Endothelial cell of umbilical vein (primary cell): ENCODE data around the gene PPM1H. TPM values are rescaled to one million over a fixed set of nuclear protein-coding genes. Genes with fewer than 3 reads are reported as not detected.

Source experiments
- BruUV-seq: library from RNA; stranded (reverse); fragments of 400-500 nt; replicated peaks from 2 replicates; lab custom pipeline; 2021; lab: Mats Ljungman, UMichigan
- CTCF ChIA-PET: fragments of 300-600, 350-600 bp; sonication (Branson Sonifier 250); formaldehyde crosslinking; loops from one replicate; lab custom pipeline; 2021; ENCODE audit warnings: antibody characterized with exemption, inconsistent platforms; lab: Charles Lee
- POLR2A ChIA-PET: fragments of 300-600, 350-600 bp; sonication (Branson Sonifier 250); formaldehyde crosslinking; loops from one replicate; lab custom pipeline; 2021; ENCODE audit warnings: antibody characterized with exemption, inconsistent platforms; lab: Charles Lee
- DNase-seq: peaks from one replicate; pipeline ENCODE4 v3.0.0-alpha.2; 2011; ENCODE audit warnings: low read depth, low spot score
- FAIRE-seq: peaks from 2 replicates; lab custom pipeline; 2011; peaks lifted over from hg19 to GRCh38; lab: Jason Lieb, UNC
- H2AFZ ChIP-seq: 2 replicates; pipeline ENCODE4 v1.6.0; 2012; ENCODE audit warnings: low read depth, low read length, control low read depth, inconsistent platforms
- H3K27ac ChIP-seq: 2 replicates; pipeline ENCODE4 v1.5.1; 2011; ENCODE audit warnings: low read depth, mild to moderate bottlenecking, control low read depth, low read length, moderate library complexity; ENCODE audit not compliant: insufficient read depth
- H3K27me3 ChIP-seq, 2 experiments: 2 replicates each; pipeline versions ENCODE4 v1.6.0 to v1.6.1; 2011; ENCODE audit warnings: low read length in 2 of 2, mixed read lengths in 1 of 2; ENCODE audit not compliant: control insufficient read depth in 2 of 2, insufficient read depth in 2 of 2
- H3K36me3 ChIP-seq, 2 experiments: 2 replicates in 1 of 2; 3 replicates in 1 of 2; pipeline ENCODE4 v1.5.1; 2011; ENCODE audit warnings: low read length in 2 of 2, mild to moderate bottlenecking in 1 of 2, moderate library complexity in 1 of 2; ENCODE audit not compliant: control insufficient read depth in 2 of 2, insufficient read depth in 2 of 2; ENCODE audit errors: extremely low read depth in 1 of 2
- H3K4me1 ChIP-seq: 3 replicates; pipeline ENCODE4 v1.5.1; 2011; ENCODE audit warnings: mild to moderate bottlenecking, low read length; ENCODE audit not compliant: control insufficient read depth, insufficient read depth; ENCODE audit errors: extremely low read depth
- H3K4me2 ChIP-seq: 2 replicates; pipeline ENCODE4 v1.6.1; 2011; ENCODE audit warnings: low read length, control low read depth, mixed read lengths; ENCODE audit not compliant: insufficient read depth
- H3K4me3 ChIP-seq, 3 experiments: fragments of 200-600 bp in 1 of 3; sonication (generic), shearing (Covaris generic) in 1 of 3; replicated peaks in 1 of 3; 2 replicates each; pipeline ENCODE4 v1.5.1; 2011 to 2016; ENCODE audit warnings: control low read depth in 3 of 3, low read length in 3 of 3, mild to moderate bottlenecking in 2 of 3, inconsistent platforms in 1 of 3, low read depth in 1 of 3, moderate library complexity in 1 of 3; ENCODE audit not compliant: insufficient read depth in 1 of 3
- H3K79me2 ChIP-seq: 2 replicates; pipeline ENCODE4 v1.6.0; 2012; ENCODE audit warnings: low read length, inconsistent platforms; ENCODE audit not compliant: control insufficient read depth, insufficient read depth
- H3K9ac ChIP-seq: replicated peaks from 2 replicates; pipeline ENCODE3; 2011; ENCODE audit warnings: low read length, control low read depth; ENCODE audit not compliant: insufficient read depth; ENCODE audit errors: extremely low read depth
- H3K9me1 ChIP-seq: replicated peaks from 3 replicates; pipeline ENCODE4 v1.6.0; 2011; ENCODE audit warnings: mild to moderate bottlenecking, low read length; ENCODE audit not compliant: control insufficient read depth, insufficient read depth; ENCODE audit errors: extremely low read depth
- H3K9me3 ChIP-seq: replicated peaks from 2 replicates; pipeline ENCODE4 v1.5.1; 2012; ENCODE audit warnings: low read length, inconsistent platforms; ENCODE audit not compliant: control insufficient read depth, insufficient read depth
- H4K20me1 ChIP-seq: replicated peaks from 2 replicates; pipeline ENCODE3; 2011; ENCODE audit warnings: mild to moderate bottlenecking, low read length; ENCODE audit not compliant: control insufficient read depth, insufficient read depth; ENCODE audit errors: extremely low read depth
- CTCF ChIP-seq, 2 donors: IDR thresholded peaks; 1 replicate in 1 of 2; 2 replicates in 1 of 2; pipeline ENCODE4 v1.5.1; 2011; ENCODE audit warnings: low read length in 2 of 2, mild to moderate bottlenecking in 2 of 2, moderate library complexity in 2 of 2, control low read depth in 1 of 2, inconsistent platforms in 1 of 2, low read depth in 1 of 2; ENCODE audit not compliant: insufficient read depth in 1 of 2; ENCODE audit errors: extremely low read depth in 1 of 2
- EZH2 ChIP-seq: IDR thresholded peaks from 2 replicates; pipeline ENCODE4 v1.6.1; 2012; ENCODE audit warnings: borderline replicate concordance, low read depth, mild to moderate bottlenecking, moderate library complexity, low read length, inconsistent platforms; ENCODE audit not compliant: severe bottlenecking
- FOS ChIP-seq: IDR thresholded peaks from 2 replicates; pipeline ENCODE4 v1.6.1; 2011; ENCODE audit warnings: mild to moderate bottlenecking, low read length, moderate library complexity, borderline replicate concordance; ENCODE audit not compliant: insufficient read depth
- GATA2 ChIP-seq: IDR thresholded peaks from 2 replicates; pipeline ENCODE4 v1.7.0; 2011; ENCODE audit warnings: low read depth, mild to moderate bottlenecking, moderate library complexity, mixed read lengths, low read length; ENCODE audit not compliant: insufficient read length, insufficient read depth
- JUN ChIP-seq: IDR thresholded peaks from 2 replicates; pipeline ENCODE4 v1.6.1; 2011; ENCODE audit warnings: borderline replicate concordance, low read depth; ENCODE audit not compliant: insufficient read length, insufficient read depth
- MAX ChIP-seq: IDR thresholded peaks from 2 replicates; pipeline ENCODE4 v1.6.1; 2011; ENCODE audit not compliant: insufficient read depth, insufficient read length
- MYC ChIP-seq: IDR thresholded peaks from one replicate; pipeline ENCODE4 v1.6.1; 2011; ENCODE audit warnings: mild to moderate bottlenecking, low read depth, low read length
- POLR2A ChIP-seq: IDR thresholded peaks from 2 replicates; pipeline ENCODE4 v1.6.1; 2012; ENCODE audit warnings: low read depth, mild to moderate bottlenecking, control low read depth, low read length
- POLR2AphosphoS5 ChIP-seq: IDR thresholded peaks from 2 replicates; pipeline ENCODE4 v1.6.1; 2012; ENCODE audit warnings: low read depth, mild to moderate bottlenecking, control low read depth, low read length, moderate library complexity; ENCODE audit not compliant: insufficient read depth
- dilution Hi-C: fragments of 300-500 bp; cut with MboI; formaldehyde crosslinking; loops from one replicate; pipeline ENCODE4 v1.15.0; 2019; ENCODE audit warnings: low sequenced_read_pairs; ENCODE audit not compliant: extremely low pct_ligation_motif_present
- intact Hi-C: fragments of 100-400 bp; cut with micrococcal nuclease; formaldehyde crosslinking; loops from one replicate; pipeline ENCODE4 v1.10.0; 2022
- polyA plus RNA-seq, 4 experiments: library from polyadenylated mRNA; depleted of rRNA in 3 of 4; stranded (reverse) in 3 of 4; unstranded in 1 of 4; fragments of >200 nt; gene quantifications; 2 replicates each; pipeline versions ENCODE4 v1.2.1 to v1.2.3, GENCODE V29; 2011 to 2012; ENCODE audit warnings: missing spikeins in 1 of 4
- total RNA-seq: library from RNA; stranded (reverse); gene quantifications from 2 replicates; pipeline ENCODE4 v1.2.3, GENCODE V29; 2021

Gene PPM1H
- total and polyA plus RNA-seq, 2 donors (not counting 3 experiments of a cell fraction or from before 2014, with no cell fraction given) = 1.0 to 7.2 TPM

- no peaks in the 10 kb centered on the region for H3K9me1 ChIP-seq
- DNase-seq = no peak
- no peak overlapping the region for H3K4me3 ChIP-seq
- dilution Hi-C loops (no loop called here), intact Hi-C loops (no loop called here)
- no peaks in the 10 kb centered on the region for H3K27me3 ChIP-seq
- H3K4me2 ChIP-seq = no peak overlapping the region
- no TSS peak for BruUV-seq
- FAIRE-seq = no peak
- no peak overlapping the region for H2AFZ ChIP-seq
- TF ChIP-seq EZH2 = no peak
- TF ChIP-seq GATA2 = no peak
- TF ChIP-seq POLR2AphosphoS5 = no peak
- no peak for TF ChIP-seq JUN
- TF ChIP-seq FOS = no peak
- TF ChIP-seq MAX = no peak
- no peak for TF ChIP-seq CTCF (IDR thresholded peaks at IDR 0.05; ENCODE audit: extremely low read depth in 1 of 2, insufficient read depth in 1 of 2, low read depth in 1 of 2, low read length in 2 of 2)
- TF ChIP-seq MYC = no peak
- no peak for TF ChIP-seq POLR2A
- no peak overlapping the region for H3K9ac ChIP-seq
- H3K4me1 ChIP-seq = no peaks in the 10 kb centered on the region
- no peaks in the 10 kb centered on the region for H3K36me3 ChIP-seq
- ChIA-PET POLR2A (no interaction called here), CTCF (no interaction called here)
- no peak overlapping the region for H3K27ac ChIP-seq
- no peaks in the 10 kb centered on the region for H3K79me2 ChIP-seq
- H3K9me3 ChIP-seq = no peaks in the 10 kb centered on the region
- H4K20me1 ChIP-seq = no peaks in the 10 kb centered on the region
These were observed 94.9 kb downstream of the PPM1H start for GRCh38 chr12:62839869-62840660.
